UCSD-AML1 (cell line): ENCODE results near the gene CSPG5.

Experiments used
- DNase-seq: peaks from one replicate; lab custom pipeline; 2025; ENCODE audit not compliant: unreplicated experiment; lab: John Stamatoyannopoulos, UW

The CSPG5 gene

GRCh38 chr3:47588587-47588986 lies 9.9 kb upstream of the CSPG5 start:
- no peak for DNase-seq

DNA sequence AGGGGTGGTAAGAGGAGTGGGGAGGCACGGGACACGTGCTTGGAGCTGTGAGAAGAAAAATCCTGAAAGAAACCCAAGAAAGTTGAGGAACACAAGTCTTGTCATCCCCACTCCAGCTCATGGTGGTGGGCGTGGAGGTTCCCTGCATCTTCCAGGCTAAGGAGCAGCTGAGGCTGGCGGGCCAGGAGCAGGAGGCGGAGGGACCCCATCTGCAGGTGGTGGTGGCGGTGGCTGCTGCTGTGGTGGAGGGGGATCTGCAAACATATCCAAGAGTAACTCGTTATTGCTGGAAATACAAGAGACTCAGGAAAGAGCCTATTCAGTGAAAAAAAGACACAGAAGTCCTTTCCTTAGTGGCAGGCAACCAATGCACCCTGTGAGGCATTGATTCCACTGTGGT lies 9.4 kb upstream of the CSPG5 start:
- no peak for DNase-seq

DNA sequence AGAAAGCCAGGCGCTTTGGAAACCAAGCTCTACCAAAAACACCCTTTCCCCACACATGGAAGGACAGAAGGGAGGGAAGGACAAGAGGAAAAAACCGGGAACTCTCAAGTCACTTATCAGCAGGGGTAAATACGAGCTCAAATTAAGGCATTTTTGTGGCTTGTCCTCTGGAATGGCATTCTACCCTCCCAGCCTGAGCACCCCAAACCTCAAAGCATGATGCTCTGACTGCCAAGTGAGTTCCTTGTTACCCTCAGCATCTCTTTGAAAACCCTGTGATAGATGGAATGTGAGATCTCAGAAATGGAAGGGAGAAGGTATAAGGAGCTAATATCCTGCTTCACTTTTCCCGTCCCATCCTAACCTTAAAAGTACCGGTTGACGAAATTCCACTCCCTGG lies 8.1 kb upstream of the CSPG5 start:
- DNase-seq: no peak

- no peak for DNase-seq
Observed at GRCh38 chr3:47583320-47584075, 4.8 kb upstream of the CSPG5 start.

DNA sequence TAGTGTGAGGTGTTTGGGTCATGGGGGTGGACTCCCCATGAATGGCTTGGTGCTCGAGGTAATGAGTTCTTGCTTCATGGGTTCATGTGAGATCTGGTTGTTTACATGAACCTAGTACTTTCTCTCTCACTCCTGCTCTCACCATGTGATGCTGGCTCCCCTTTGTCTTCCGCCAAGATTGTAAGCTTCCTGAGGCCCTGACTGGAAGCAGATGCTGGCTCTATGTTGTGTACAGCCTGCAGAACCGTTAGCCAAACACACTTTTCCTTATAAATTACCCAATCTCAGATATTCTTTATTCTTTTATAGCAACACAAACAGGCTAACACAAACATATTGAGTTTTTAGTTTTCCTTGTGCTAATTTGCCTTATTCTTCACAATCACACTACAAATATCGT lies 3.2 kb upstream of the CSPG5 start:
- DNase-seq: no peak

GRCh38 chr3:47581422-47581821 lies 2.8 kb upstream of the CSPG5 start:
- DNase-seq: no peak

GRCh38 chr3:47580481-47580880 lies 1.8 kb upstream of the CSPG5 start:
- DNase-seq: no peak

GRCh38 chr3:47579875-47580274 lies 1.2 kb upstream of the CSPG5 start:
- DNase-seq: no peak

- DNase-seq: no peak
Observed at GRCh38 chr3:47578119-47578632, 489 bp downstream of the CSPG5 start.

GRCh38 chr3:47577583-47578118 lies 1.0 kb downstream of the CSPG5 start:
- no peak for DNase-seq

DNA sequence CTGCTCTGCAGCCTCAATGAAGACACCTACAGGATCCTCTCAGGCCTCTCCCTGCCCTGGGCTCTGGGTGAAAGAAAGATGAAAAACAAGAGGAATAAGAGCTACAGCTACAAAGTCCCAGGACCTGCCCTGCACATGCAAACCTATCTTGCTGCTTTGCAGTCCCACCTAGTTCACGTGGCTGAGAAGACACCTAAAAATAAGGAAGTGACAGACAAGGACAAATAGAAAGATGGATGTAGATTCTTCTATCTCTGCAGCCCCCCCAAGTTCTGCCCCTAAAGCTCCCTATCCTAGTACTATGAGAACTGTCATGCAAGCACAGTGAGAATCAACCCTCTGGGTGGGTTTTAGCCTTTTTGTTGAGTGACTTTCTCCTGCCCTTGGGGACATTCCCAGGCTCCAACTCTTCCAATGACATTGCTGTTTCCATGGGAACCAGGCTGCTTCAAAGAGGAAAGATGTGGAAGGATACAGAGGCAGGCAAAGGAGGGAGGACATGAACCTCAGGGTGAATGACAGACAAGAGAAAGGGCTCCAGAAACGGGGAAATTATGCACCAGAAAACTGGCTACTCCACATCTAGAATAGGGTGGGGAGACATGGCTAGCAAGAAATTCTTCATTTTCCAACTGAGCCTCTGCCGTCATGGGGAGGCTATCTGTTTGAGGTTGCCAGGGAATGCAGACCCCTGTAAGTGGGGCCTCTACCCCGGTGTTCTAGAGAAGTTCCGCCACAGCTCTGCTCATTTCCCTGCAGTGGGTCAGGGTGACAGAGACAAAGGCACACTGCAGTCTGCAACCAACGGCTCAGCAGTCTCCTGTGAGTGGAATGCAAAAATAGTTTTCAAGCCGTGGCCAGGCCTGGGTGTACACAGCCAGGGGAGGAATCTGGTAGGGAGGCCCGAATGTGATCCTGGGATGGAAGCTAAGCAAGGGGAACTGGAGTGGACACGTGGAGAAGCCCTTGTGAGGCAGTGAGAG lies 5.2 kb downstream of the CSPG5 start:
- no peak for DNase-seq

DNA sequence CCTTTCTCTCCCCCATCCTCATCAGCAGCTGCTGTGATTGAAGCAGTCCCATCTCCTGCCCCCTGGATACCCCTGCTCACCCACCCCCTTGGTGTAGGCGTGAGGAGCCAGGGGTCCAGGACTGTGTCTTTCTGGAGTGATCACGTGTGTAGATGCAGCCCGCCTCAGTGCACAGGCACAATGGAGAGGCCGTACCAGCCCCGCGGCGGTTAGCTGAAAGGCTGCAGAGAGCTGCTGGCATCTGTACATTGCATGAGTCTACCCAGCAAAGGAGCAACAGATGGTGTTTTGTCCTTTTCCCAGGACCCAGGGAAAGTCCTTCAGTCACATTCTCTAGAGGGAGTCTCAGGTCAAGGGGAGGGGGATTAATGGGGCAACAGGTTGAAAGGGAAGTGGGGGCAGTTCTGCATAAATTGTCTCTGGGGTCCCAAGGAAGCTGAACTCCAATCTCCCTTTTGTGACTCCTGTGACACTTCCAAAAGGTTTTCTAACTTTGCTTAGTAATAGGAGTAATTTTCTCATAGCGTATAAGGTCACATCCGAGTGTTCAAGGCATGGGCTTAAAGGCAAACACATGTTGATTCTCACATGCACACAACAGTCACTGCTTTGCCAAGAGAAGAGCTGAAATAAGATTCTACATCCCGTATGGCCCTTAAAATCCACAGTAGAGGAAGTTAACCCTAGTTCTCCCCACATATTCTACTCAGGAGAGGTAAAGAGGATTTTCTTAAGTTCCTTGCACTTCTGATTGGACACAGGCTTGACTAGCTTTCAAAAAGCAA lies 7.1 kb downstream of the CSPG5 start:
- no peak for DNase-seq

DNA sequence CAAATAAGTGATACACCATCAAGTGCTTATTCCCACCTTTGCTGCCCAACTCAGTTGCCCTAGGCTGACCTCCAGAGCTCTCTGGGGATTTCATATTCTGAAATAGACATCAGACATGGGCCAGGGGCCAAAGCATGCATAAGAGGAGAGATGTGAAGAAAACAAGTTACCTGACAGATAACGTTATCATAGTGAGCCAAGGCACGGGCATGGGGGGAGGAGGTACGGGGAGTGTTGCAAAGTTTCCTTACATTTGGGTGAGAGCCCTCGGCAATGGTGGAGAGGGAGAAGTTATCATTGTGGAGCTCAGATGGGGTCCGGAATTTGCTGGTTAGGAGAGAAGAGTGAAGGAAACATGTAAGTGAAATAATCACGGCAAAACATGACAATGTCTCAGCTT lies 9.8 kb downstream of the CSPG5 start:
- no peak for DNase-seq

DNA sequence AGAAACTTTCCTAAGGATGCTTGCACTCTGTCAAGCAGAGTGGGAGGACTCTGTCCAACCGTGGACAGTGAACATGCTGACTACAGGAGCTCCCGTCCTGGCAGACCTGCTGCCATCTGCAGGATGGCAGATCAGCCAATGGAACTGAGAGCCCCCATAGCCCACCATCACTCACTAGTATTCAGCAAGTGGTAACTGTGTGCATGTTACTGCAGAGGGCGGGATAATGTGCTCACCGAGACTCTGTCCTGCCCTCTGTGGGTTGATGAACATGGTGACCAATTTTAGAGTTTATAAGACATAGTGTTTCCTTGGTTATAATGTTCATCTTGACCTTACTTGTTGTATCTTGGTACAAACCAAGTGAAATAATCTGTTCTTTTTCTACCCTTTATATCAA lies 11.5 kb downstream of the CSPG5 start:
- DNase-seq: no peak

- no peak for DNase-seq
Observed at GRCh38 chr3:47566667-47567066, 12.0 kb downstream of the CSPG5 start.

DNA sequence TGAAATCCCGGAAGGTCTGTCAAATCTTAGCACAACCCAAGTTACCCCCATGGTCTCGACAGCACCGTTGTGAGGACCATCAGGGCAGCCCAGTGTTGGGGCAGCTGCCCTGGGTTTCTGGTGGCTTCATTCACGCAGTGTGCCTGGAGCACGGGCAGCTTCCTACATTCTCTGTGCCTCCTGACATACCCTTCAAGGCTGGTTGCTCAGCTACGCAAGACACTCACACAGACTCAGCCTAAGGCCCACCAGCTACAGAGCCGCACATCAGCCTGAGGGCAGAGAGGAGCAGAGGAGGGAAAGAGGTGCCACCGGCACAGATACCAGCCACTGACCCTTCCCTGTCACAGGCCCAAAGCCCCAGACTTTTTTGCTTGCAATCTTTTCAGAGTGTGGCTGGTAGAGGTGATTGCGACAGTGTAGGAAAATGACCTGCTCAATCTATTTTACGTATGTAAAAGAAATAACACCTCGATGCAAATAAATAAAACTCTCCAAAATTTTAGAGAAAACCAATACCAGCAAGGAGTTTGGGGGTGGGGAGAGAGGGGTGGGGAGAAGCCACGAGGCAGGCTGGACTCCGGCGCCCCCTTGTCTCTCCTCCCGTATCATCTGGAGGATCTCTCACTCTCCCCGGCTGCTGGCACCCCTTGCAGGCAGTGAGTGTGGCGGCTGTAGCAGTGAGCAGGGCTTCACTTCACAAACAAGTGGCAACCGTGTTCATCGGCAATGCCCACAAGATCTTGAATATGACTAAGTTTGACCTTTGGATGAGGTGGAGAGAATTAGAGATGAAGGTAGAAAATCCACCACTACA lies 12.7 kb downstream of the CSPG5 start:
- no peak for DNase-seq

GRCh38 chr3:47556351-47556750 lies 22.3 kb downstream of the CSPG5 start:
- no peak for DNase-seq

GRCh38 chr3:47554335-47554734 lies 24.3 kb downstream of the CSPG5 start:
- no peak for DNase-seq

DNA sequence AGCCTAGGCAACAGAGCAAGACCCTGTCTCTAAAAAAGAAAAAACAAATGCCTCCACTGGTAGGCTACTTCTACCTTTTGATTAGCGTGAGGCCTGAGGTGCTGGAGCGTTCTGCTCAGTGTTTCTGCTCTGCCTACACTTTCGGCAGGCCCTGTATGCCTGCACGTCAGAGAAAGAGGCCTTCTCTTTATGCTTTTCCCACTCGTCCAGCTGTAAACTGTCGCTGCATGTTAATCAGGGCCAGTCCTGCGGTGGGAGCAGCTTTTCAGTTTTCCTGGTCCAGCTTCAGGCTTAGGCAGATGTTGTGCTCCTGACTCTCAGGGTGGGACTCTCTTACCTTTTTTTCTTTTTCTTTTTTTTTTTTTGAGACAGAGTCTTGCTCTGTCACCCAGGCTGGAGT lies 25.3 kb downstream of the CSPG5 start:
- DNase-seq: no peak
